Activated T-helper 1 cell treated with Interleukin-2 at 50 U/mL for 16 hours (primary cell): ENCODE results near the gene RLN1.
"Not testable (repeated sequence)": the region's sequence is repeated elsewhere in the genome, so short reads cannot be mapped to it uniquely, and the experiment has no call there.

Source experiments
- DNase-seq: peaks from one replicate; pipeline ENCODE4 v3.0.0-alpha.2; 2020; ENCODE audit warnings: low read depth

Gene RLN1

GRCh38 chr9:5321601-5322000 lies 18.1 kb downstream of the RLN1 start:
- DNase-seq = not testable (repeated sequence)

GRCh38 chr9:5321058-5321457 lies 18.6 kb downstream of the RLN1 start:
- no peak for DNase-seq

GRCh38 chr9:5316406-5316805 lies 23.3 kb downstream of the RLN1 start:
- DNase-seq = not testable (repeated sequence)

GRCh38 chr9:5315187-5315923 lies 24.3 kb downstream of the RLN1 start:
- no peak for DNase-seq

GRCh38 chr9:5310851-5311250 lies 28.8 kb downstream of the RLN1 start:
- DNase-seq = no peak

GRCh38 chr9:5305741-5306140 lies 33.9 kb downstream of the RLN1 start:
- DNase-seq = no peak

GRCh38 chr9:5303840-5304795 lies 35.6 kb downstream of the RLN1 start, which contains the start of gene RLN2:
TSS of gene RLN2 (minus strand) at chr9:5304716. CDS start at chr9:5304580, 136 bp downstream.
- DNase-seq = not testable (repeated sequence)

GRCh38 chr9:5301544-5301943 lies 38.1 kb downstream of the RLN1 start:
- DNase-seq = no peak

GRCh38 chr9:5292141-5292540 lies 47.5 kb downstream of the RLN1 start:
- DNase-seq = no peak

GRCh38 chr9:5288591-5288990 lies 51.1 kb downstream of the RLN1 start:
- no peak for DNase-seq

- DNase-seq = no peak
These were observed 53.4 kb downstream of the RLN1 start for GRCh38 chr9:5286262-5286661.
